CD4-positive, alpha-beta memory T cell (primary cell): Measurements from ENCODE around the gene KCNC3. TPM values are rescaled to one million over a fixed set of nuclear protein-coding genes. Genes with fewer than 3 reads are reported as not detected.
A peak's percentile ranks its signal among the peaks of the same experiment; 100 is the strongest.

ENCODE experiments used
- CTCF ChIA-PET: fragments of 350-600 bp; sonication (Branson Sonifier 250); formaldehyde crosslinking; loops from one replicate; lab custom pipeline; 2021; ENCODE audit warnings: inconsistent platforms; ENCODE audit not compliant: partially characterized antibody; lab: Charles Lee
- POLR2A ChIA-PET: fragments of 350-600 bp; sonication (Branson Sonifier 250); formaldehyde crosslinking; loops from one replicate; lab custom pipeline; 2021; ENCODE audit not compliant: partially characterized antibody; lab: Charles Lee
- DNase-seq, 5 donors: peaks; one replicate each; pipeline versions ENCODE4 v3.0.0 to v3.0.0-alpha.2; 2020 to 2022; ENCODE audit warnings: mixed read lengths in 1 of 5
- H3K27ac ChIP-seq: one replicate; pipeline ENCODE4 v1.7.0; 2013; ENCODE audit warnings: low read depth, low read length
- H3K27me3 ChIP-seq: 2 replicates; pipeline ENCODE4 v1.7.0; 2013; ENCODE audit warnings: mild to moderate bottlenecking, low read length, moderate library complexity; ENCODE audit not compliant: insufficient read depth
- H3K36me3 ChIP-seq: 2 replicates; pipeline ENCODE4 v1.7.0; 2013; ENCODE audit warnings: mild to moderate bottlenecking, low read length, moderate library complexity; ENCODE audit not compliant: insufficient read depth
- H3K4me1 ChIP-seq: 2 replicates; pipeline ENCODE4 v1.7.0; 2013; ENCODE audit warnings: mild to moderate bottlenecking, low read length, moderate library complexity; ENCODE audit not compliant: insufficient read depth
- H3K4me3 ChIP-seq, 2 donors: one replicate each; pipeline ENCODE4 v1.7.0; 2013; ENCODE audit warnings: low read length in 2 of 2, mild to moderate bottlenecking in 1 of 2
- H3K9me3 ChIP-seq, 2 donors: one replicate each; pipeline ENCODE4 v1.7.0; 2013; ENCODE audit warnings: low read length in 2 of 2, control low read depth in 1 of 2; ENCODE audit not compliant: control insufficient read depth in 1 of 2
- H3K27ac Mint-ChIP-seq, 7 donors: one replicate each; pipeline ENCODE4 v1.8.0; 2020 to 2021; ENCODE audit warnings: mixed read lengths in 7 of 7, mild to moderate bottlenecking in 6 of 7, inconsistent platforms in 3 of 7, moderate library complexity in 3 of 7
- H3K27me3 Mint-ChIP-seq, 2 donors: one replicate each; pipeline ENCODE4 v1.8.0; 2020 to 2021; ENCODE audit warnings: mixed read lengths in 2 of 2
- H3K36me3 Mint-ChIP-seq, 2 donors: one replicate each; pipeline ENCODE4 v1.8.0; 2020 to 2021; ENCODE audit warnings: mixed read lengths in 2 of 2, inconsistent platforms in 1 of 2, mild to moderate bottlenecking in 1 of 2
- H3K4me1 Mint-ChIP-seq, 4 donors: one replicate each; pipeline ENCODE4 v1.8.0; 2020 to 2021; ENCODE audit warnings: mixed read lengths in 4 of 4, mild to moderate bottlenecking in 1 of 4
- H3K4me3 Mint-ChIP-seq, 8 donors: one replicate each; pipeline ENCODE4 v1.8.0; 2020 to 2021; ENCODE audit warnings: mixed read lengths in 8 of 8, mild to moderate bottlenecking in 7 of 8, moderate library complexity in 6 of 8, inconsistent platforms in 3 of 8
- H3K9me3 Mint-ChIP-seq, 8 donors: one replicate each; pipeline ENCODE4 v1.8.0; 2020 to 2021; ENCODE audit warnings: mixed read lengths in 8 of 8, mild to moderate bottlenecking in 5 of 8, inconsistent platforms in 3 of 8, moderate library complexity in 1 of 8
- intact Hi-C: fragments of 100-400 bp; cut with micrococcal nuclease; formaldehyde crosslinking; loops from one replicate; pipeline ENCODE4 v1.15.1; 2023
- polyA plus RNA-seq, 2 donors: library from polyadenylated mRNA; unstranded; fragments of 300-500 nt; fragmentation: Illumina TruSeq; gene quantifications; one replicate each; pipeline ENCODE4 v1.2.3, GENCODE V29; 2021
- total RNA-seq, 2 experiments: library from RNA; stranded (reverse); gene quantifications; one replicate each; pipeline ENCODE4 v1.2.3, GENCODE V29; 2021

KCNC3 gene
- total and polyA plus RNA-seq, 4 experiments from 2014 or later = 1.6 to 1.7 TPM; not detected in 2

- peak overlapping the region in 3 of 7 donors; percentile 35 to 71 (median 54) for H3K27ac Mint-ChIP-seq
- ChIA-PET CTCF (no interaction called here), POLR2A (no interaction called here)
- no peak for DNase-seq
- H3K36me3 Mint-ChIP-seq = no peaks in the 10 kb centered on the region
- H3K9me3 Mint-ChIP-seq = peaks cover 0 to 6% (median 0%) of the 10 kb centered on the region in 8 donors
- Histone ChIP-seq H3K36me3 (no peaks in the 10 kb centered on the region), H3K4me3 (no peak overlapping the region), H3K27me3 (peaks cover 31% of the 10 kb centered on the region), H3K27ac (no peak overlapping the region), H3K9me3 (no peaks in the 10 kb centered on the region), H3K4me1 (peaks cover 5% of the 10 kb centered on the region)
- intact Hi-C loops = no loop called here
- peaks cover 5 to 19% (median 13%) of the 10 kb centered on the region in 4 donors for H3K4me1 Mint-ChIP-seq
- peaks cover 29 to 49% of the 10 kb centered on the region in 2 donors for H3K27me3 Mint-ChIP-seq
- peak overlapping the region; percentile 15 to 77 (median 68) for H3K4me3 Mint-ChIP-seq
These were observed 13.3 kb downstream of the KCNC3 start for GRCh38 chr19:50315773-50316448.

DNA sequence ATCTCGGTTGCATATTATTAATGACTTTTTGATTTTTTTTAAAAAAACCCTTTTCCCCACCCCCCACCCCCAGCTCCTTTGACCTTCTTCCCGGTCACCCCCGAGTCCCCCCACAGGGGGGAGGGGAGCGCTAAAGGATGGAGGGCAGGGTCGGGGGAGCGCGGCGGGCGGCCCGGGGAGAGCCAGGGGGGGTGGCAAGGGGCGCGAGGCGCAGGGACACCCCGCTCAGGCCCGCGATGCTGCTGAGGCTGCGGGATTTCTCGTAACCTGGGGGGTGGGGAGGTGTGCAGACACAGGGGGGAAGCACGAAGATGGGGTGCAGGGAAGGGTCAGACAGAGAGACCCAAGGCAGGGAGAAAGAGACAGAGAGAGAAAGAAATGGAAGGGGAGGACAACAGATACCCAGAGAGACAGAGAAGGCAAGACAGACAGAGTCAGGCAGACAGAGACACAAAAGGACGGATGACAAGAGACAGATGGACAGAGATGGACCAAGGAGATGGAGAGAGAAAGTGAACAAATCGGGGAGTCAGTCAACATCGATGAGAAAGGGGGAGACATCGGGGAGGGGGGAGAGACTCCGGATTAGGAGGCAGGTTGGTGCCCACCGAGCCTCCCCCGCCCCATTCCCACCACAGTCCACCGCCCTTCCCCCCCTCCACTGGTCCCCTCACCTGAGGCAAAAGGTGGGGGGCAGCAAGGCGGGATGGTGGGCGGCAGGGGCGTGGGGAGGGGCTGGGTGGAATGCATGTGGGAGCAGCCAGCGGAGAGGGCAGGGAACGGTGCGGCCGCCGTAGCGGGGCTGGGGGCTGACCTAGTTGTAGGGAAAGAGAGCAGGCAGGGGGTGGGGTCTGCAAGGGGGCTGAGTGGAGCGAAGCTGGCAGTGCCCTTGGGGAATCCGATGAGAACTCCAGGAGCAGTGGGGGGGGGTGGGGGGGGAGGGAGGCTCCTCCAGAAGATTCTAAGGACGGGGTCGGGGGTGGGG is 14.2 kb downstream of the KCNC3 start:
- no peak for DNase-seq
- H3K9me3 Mint-ChIP-seq = peaks cover 0 to 6% (median 0%) of the 10 kb centered on the region in 8 donors
- H3K4me3 Mint-ChIP-seq = peak overlapping the region in 5 of 8 donors; percentile 51 to 79 (median 74)
- H3K27me3 ChIP-seq = peaks cover 36% of the 10 kb centered on the region
- no peak overlapping the region for H3K27ac ChIP-seq
- POLR2A ChIA-PET = no interaction called here
- H3K36me3 ChIP-seq = no peaks in the 10 kb centered on the region
- H3K27me3 Mint-ChIP-seq = peaks cover 35 to 54% of the 10 kb centered on the region in 2 donors
- no peaks in the 10 kb centered on the region for H3K9me3 ChIP-seq
- peaks cover 5 to 19% (median 13%) of the 10 kb centered on the region in 4 donors for H3K4me1 Mint-ChIP-seq
- H3K27ac Mint-ChIP-seq = peak overlapping the region in 1 of 7 donors; percentile 92
- intact Hi-C loops = no loop called here
- peaks cover 5% of the 10 kb centered on the region for H3K4me1 ChIP-seq
- H3K4me3 ChIP-seq = no peak overlapping the region
- CTCF ChIA-PET = no interaction called here
- H3K36me3 Mint-ChIP-seq = no peaks in the 10 kb centered on the region

DNA sequence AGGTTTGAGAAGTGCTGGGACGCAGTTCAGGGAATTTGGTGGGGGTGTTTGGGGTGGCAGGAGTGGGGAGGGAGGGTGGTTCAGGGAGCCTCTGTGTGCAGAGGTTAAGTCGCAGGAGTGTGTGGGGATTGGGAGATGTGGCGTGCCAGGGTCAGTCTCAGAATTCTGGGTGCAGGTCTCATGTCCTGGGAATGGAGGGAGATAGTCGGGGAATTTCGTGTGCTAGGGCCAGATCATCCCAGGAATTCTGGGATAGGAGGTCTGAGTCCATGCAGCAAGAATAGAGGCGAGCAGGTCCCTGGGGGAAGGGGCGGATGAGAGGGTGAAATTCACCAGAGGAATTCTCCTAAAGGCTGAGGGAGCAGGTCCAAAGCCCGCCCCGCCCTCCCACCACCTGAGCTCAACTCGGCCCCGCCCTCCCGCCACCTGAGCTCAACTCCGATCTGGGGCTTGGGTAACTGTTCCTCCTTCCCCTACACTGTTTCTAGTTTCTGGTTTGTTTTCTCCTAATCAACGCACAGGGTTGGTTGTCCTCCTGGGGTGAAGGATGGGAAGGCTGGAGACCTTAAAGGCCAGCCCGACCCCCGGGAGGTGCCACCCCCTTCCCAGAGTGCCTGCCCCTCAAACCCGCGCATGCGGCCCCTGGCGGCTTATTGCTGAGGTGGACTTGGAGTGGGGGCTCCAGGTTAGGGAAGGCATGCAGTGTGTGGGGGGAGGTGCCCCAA is 15.2 kb downstream of the KCNC3 start:
- peaks cover 37% of the 10 kb centered on the region for H3K27me3 ChIP-seq
- CTCF ChIA-PET = no interaction called here
- no peaks in the 10 kb centered on the region for H3K36me3 Mint-ChIP-seq
- no peaks in the 10 kb centered on the region for H3K9me3 ChIP-seq
- H3K4me3 ChIP-seq = no peak overlapping the region
- H3K4me1 ChIP-seq = peaks cover 5% of the 10 kb centered on the region
- intact Hi-C loops = no loop called here
- H3K9me3 Mint-ChIP-seq = peaks cover 0 to 4% (median 0%) of the 10 kb centered on the region in 8 donors
- H3K27ac Mint-ChIP-seq = no peak overlapping the region
- peaks cover 5 to 19% (median 13%) of the 10 kb centered on the region in 4 donors for H3K4me1 Mint-ChIP-seq
- no peak for DNase-seq
- H3K4me3 Mint-ChIP-seq = no peak overlapping the region
- H3K27me3 Mint-ChIP-seq = peaks cover 33 to 53% of the 10 kb centered on the region in 2 donors
- POLR2A ChIA-PET = no interaction called here
- H3K27ac ChIP-seq = no peak overlapping the region
- no peaks in the 10 kb centered on the region for H3K36me3 ChIP-seq

GRCh38 chr19:50312967-50313811 is 16.0 kb downstream of the KCNC3 start:
- Histone ChIP-seq H3K9me3 (no peaks in the 10 kb centered on the region), H3K36me3 (no peaks in the 10 kb centered on the region), H3K27ac (no peak overlapping the region), H3K4me3 (no peak overlapping the region), H3K27me3 (peaks cover 37% of the 10 kb centered on the region), H3K4me1 (peaks cover 5% of the 10 kb centered on the region)
- H3K4me3 Mint-ChIP-seq = peak overlapping the region in 2 of 8 donors; percentile 26 to 37
- DNase-seq = no peak
- peaks cover 5 to 19% (median 13%) of the 10 kb centered on the region in 4 donors for H3K4me1 Mint-ChIP-seq
- H3K27me3 Mint-ChIP-seq = peaks cover 39 to 56% of the 10 kb centered on the region in 2 donors
- H3K27ac Mint-ChIP-seq = no peak overlapping the region
- intact Hi-C loops = no loop called here
- peaks cover 0 to 4% (median 0%) of the 10 kb centered on the region in 8 donors for H3K9me3 Mint-ChIP-seq
- POLR2A ChIA-PET = no interaction called here
- CTCF ChIA-PET = no interaction called here
- H3K36me3 Mint-ChIP-seq = no peaks in the 10 kb centered on the region

- Mint-ChIP-seq H3K36me3 (no peaks in the 10 kb centered on the region), H3K4me3 (no peak overlapping the region), H3K9me3 (peaks cover 0 to 2% (median 0%) of the 10 kb centered on the region in 8 donors), H3K27ac (no peak overlapping the region), H3K4me1 (peaks cover 5 to 19% (median 13%) of the 10 kb centered on the region in 4 donors), H3K27me3 (peaks cover 41 to 56% of the 10 kb centered on the region in 2 donors)
- POLR2A ChIA-PET = no interaction called here
- Histone ChIP-seq H3K27ac (no peak overlapping the region), H3K4me3 (no peak overlapping the region), H3K27me3 (peaks cover 37% of the 10 kb centered on the region), H3K36me3 (no peaks in the 10 kb centered on the region), H3K4me1 (peaks cover 5% of the 10 kb centered on the region), H3K9me3 (no peaks in the 10 kb centered on the region)
- intact Hi-C loops = no loop called here
- CTCF ChIA-PET = no interaction called here
- DNase-seq = no peak
These were observed 17.2 kb downstream of the KCNC3 start for GRCh38 chr19:50311723-50312635.
